Fibroblast of mammary gland (primary cell): Measurements from ENCODE around the gene PGM1.

Source experiments
- DNase-seq: peaks from one replicate; pipeline ENCODE4 v3.0.0-alpha.2; 2010; ENCODE audit warnings: low read depth
- H3K4me3 ChIP-seq: 2 replicates; pipeline ENCODE4 v1.5.1; 2011; ENCODE audit warnings: low read depth, mild to moderate bottlenecking, low read length, moderate library complexity; ENCODE audit not compliant: control insufficient read depth
- CTCF ChIP-seq: conservative IDR thresholded peaks from 2 replicates; pipeline ENCODE4 v1.5.1; 2011; ENCODE audit warnings: low read depth, low read length, inconsistent platforms; ENCODE audit not compliant: control insufficient read depth, insufficient read depth

Gene PGM1

GRCh38 chr1:63674865-63675419 lies 81.7 kb downstream of the PGM1 start:
- H3K4me3 ChIP-seq, result no peak overlapping the region
- no peak for TF ChIP-seq CTCF
- DNase-seq, result peak; percentile 54

- DNase-seq, result no peak
- H3K4me3 ChIP-seq, result no peak overlapping the region
- TF ChIP-seq CTCF, result no peak
Observed at GRCh38 chr1:63675420-63675931, 82.3 kb downstream of the PGM1 start.

- no peak for DNase-seq
- TF ChIP-seq CTCF, result no peak
- H3K4me3 ChIP-seq, result no peak overlapping the region
Observed at GRCh38 chr1:63677497-63677896, 84.3 kb downstream of the PGM1 start.

GRCh38 chr1:63678200-63678599 lies 85.0 kb downstream of the PGM1 start:
- DNase-seq, result no peak
- no peak overlapping the region for H3K4me3 ChIP-seq
- TF ChIP-seq CTCF, result no peak

- no peak overlapping the region for H3K4me3 ChIP-seq
- no peak for TF ChIP-seq CTCF
Observed at GRCh38 chr1:63679076-63679475, 85.9 kb downstream of the PGM1 start.

GRCh38 chr1:63679589-63679988 lies 86.4 kb downstream of the PGM1 start:
- DNase-seq, result no peak
- no peak for TF ChIP-seq CTCF
- H3K4me3 ChIP-seq, result no peak overlapping the region

More at GRCh38 chr1:63679076-63679475, 85.9 kb downstream of the PGM1 start:
- DNase-seq, result peak; percentile 73

- DNase-seq, result no peak
- no peak overlapping the region for H3K4me3 ChIP-seq
- no peak for TF ChIP-seq CTCF
Observed at GRCh38 chr1:63682936-63683335, 89.7 kb downstream of the PGM1 start.
